HG02870 (cell line): Measurements from ENCODE around the gene PPP4R1.

Experiments
- ATAC-seq: cut with Tn5 transposase; IDR thresholded peaks from one replicate; pipeline ENCODE4 v1.9.1; 2021; ENCODE audit warnings: mild to moderate bottlenecking, moderate library complexity; ENCODE audit not compliant: unreplicated experiment

The PPP4R1 gene

DNA sequence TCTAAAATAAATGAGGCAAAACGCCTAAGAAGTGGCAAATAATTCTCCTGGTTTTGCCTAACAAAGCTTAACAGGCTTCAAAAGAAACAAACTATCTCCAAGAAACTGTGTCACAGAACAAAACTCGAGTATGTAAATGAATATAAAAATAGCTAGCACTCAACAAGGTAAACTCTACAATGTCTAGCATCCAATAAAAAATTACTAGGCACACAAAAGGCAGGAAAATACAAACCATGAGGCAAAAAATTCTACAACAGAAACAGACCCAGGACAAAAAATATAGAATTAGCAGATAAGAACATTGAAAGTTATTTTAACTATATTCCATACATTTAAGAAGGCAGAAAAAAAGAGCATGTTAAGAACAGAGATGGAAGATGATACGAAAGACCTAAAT is 16.8 kb downstream of the PPP4R1 start:
- no peak for ATAC-seq

- ATAC-seq, result no peak
These were observed 17.4 kb downstream of the PPP4R1 start for GRCh38 chr18:9596843-9597526.

- ATAC-seq, result no peak
These were observed 18.1 kb downstream of the PPP4R1 start for GRCh38 chr18:9596226-9596625.

DNA sequence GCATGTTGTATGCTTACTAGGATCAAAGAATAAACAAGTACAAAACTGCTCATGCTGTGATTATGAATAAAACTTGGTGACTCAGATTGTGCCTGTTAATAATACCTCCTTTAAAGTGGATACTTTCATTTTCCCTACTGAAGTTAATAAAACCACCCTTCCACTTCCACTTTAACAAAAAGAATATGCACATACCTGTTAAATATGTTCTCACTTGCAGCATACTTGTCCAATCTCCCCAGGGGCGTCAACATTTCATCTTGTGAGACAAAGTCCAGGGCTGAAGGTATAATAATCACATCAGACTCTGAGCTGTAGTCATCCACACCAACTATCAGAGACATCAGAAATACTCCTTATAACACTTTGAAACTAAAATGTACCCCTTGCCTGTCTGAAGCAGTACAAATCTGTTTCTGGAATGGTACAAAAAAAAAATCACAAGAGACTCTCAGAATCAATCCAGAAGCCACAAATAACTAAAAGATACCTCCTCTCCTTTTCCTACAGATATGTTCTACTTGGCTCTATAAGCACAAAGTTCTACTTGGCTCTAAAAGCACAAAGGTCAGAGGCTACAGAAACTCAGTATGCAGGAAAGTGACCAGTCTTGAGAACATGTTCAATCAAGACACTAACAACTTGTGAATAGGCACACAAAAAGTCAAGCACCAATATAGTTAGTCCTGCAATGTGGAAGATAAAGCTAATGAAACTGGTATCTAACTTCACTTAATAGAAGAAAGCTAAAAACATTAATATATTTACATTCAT is 19.3 kb downstream of the PPP4R1 start:
- peak; percentile 74 for ATAC-seq

DNA sequence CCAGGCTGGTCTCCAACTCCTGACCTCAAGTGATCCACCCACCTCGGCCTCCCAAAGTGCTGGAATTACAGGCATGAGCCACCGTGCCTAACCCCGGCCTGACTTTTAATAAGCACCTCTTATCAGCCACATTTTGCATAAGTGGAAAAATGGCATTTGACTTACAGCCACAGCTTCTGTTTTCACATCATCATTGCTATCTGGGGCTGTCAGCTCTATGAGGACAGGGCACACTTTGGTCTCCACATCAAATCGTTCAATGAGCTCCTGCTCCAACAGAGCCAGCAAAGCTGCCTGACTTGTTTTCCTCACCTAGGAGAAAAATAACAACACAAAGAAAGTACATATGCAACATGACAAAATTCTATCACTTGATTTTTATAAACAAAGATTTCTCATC is 26.4 kb downstream of the PPP4R1 start:
- no peak for ATAC-seq

DNA sequence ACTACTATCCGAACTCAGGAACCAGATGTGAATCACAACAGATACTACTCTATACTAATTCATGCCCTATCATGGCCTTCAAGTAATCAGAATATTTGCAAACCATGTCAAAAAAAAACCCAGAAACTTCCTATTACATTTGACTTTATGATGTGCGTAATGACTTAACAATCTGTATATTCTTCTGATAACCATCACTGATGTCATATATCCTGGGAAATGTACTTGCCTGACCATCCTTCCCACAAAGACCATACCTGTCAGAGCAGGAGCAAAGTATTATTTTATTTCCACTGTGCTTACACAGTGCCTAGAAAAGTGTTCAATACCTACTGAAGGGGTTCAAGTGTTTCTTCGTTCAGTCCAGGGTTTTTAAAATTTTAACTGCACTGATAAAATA is 27.5 kb downstream of the PPP4R1 start:
- no peak for ATAC-seq

DNA sequence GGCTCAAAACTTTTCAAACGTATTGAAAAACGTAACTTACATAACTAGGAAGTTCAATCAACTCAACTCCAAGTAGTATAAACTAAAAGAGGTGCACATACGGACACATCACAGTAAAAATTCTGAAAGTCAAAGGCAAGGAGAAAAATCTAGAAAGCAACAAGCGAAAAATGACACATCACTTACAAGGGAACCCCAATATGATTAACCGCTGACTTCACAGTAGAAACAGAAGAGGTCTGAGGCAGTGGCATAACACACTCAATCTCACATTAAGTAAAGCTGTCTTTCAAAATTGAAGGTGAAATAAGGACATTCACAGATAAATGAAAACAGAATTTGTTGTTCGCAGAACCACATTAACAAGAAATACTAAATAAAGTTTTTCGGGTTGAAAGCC is 32.7 kb downstream of the PPP4R1 start:
- ATAC-seq, result no peak

DNA sequence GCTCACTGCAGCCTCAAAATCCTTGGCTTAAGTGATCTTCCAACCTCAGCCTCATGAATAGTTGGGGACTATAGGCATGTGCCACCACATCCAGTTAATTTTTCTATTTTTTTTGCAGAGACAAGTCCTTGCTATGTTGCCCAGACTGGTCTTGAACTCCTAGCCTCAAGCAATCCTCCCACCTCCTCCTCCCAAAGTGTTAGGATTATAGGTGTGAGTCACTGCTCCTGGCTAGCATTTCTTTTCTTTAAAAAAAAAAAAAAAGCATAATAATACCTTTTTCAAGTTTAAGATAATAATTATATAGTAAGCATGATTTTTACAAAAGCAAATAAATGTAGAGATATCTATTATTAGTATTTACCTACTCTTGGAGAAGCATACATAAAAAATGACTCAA is 36.1 kb downstream of the PPP4R1 start:
- ATAC-seq, result no peak

GRCh38 chr18:9577361-9577760 is 37.0 kb downstream of the PPP4R1 start:
- ATAC-seq, result no peak

DNA sequence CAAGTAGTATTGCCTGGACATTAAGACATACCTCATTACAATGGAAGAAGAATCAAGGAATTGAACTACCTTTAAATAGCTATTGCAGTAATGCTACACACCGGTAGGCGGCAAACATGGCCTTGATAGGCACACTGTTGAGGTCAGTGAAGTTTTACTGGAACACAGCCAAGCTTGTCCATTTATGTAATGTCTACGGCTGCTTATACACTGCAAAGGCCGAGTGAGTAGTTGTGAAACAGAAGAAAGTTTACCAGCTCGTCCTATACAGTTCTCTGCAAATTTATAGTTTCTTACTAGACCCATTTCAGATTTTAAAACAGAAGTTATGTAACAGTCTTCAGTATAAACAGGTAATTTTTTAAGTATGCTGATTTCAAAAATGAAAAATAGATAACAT is 38.8 kb downstream of the PPP4R1 start:
- ATAC-seq, result no peak

DNA sequence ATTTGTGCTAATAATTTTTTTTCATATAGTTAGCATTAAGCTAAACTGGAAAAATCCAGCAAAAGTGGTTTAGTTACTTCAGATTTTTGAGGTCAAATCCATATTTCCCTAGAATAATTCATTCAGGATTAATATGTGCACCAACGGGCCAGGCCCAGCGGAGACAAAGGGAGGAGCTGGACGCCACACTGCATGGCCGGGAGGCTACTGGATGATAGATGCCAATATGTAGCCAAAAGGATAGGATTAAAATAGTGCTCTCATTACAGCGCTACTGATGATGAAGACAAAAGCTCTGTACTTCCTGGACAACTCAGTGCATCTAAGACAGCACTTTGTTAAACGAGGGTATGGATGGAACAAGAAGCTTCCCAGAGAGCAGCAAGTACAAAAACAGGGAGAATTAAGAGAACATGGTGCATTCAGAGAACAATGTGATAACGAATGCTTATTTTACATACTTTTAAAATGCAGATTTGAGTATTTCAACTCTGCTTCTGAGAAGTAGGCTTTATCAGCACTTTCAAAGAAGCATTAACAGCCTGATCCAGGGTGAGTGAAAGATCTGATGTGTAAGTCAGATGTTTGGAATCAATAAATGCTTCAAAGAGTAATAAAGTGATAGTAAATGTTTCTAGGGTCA is 39.8 kb downstream of the PPP4R1 start:
- no peak for ATAC-seq

- ATAC-seq, result no peak
These were observed 42.8 kb downstream of the PPP4R1 start for GRCh38 chr18:9571546-9571945.

GRCh38 chr18:9570255-9570654 is 44.1 kb downstream of the PPP4R1 start:
- ATAC-seq, result no peak

GRCh38 chr18:9569178-9569577 is 45.2 kb downstream of the PPP4R1 start:
- no peak for ATAC-seq

- ATAC-seq, result no peak
These were observed 46.2 kb downstream of the PPP4R1 start for GRCh38 chr18:9568186-9568585.

DNA sequence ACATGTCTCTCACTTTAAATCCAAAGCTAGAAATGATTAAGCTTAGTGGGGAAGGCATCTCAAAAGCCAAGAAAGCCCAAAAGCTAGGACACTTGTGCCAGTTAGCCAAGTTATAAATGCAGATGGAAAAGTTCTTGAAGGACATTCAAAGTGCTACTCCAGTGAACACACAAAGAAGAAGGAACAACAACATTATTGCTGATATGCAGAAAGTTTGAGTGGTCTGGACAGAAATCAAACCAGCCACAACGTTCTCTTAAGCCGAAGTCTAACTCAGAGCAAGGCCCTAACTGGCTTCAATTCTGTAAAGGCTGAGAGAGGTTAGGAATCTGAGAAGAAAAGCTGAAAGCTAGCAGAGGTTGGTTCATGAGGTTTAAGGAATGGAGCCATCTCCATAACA is 49.0 kb downstream of the PPP4R1 start:
- no peak for ATAC-seq

- ATAC-seq, result no peak
These were observed 51.0 kb downstream of the PPP4R1 start for GRCh38 chr18:9563331-9563730.

DNA sequence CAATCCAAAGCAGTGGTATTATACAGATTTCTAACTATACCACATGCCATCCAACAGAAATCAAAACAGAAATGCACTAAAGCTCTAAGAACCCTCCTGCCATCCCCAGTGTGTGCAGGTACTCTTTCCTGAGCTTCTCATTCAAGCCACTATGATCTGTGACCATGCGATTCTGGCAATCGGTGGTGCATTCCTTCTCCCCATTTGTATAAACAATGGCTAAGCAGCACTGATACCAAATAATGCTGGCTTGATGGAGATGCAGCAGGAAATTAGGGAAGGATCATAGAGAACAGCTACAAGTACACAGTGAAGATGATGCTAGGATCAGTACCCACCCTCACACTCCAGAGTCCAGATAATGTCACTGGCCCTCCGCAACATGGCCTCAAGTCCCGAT is 51.8 kb downstream of the PPP4R1 start:
- no peak for ATAC-seq

GRCh38 chr18:9561759-9562158 is 52.6 kb downstream of the PPP4R1 start:
- ATAC-seq, result no peak

DNA sequence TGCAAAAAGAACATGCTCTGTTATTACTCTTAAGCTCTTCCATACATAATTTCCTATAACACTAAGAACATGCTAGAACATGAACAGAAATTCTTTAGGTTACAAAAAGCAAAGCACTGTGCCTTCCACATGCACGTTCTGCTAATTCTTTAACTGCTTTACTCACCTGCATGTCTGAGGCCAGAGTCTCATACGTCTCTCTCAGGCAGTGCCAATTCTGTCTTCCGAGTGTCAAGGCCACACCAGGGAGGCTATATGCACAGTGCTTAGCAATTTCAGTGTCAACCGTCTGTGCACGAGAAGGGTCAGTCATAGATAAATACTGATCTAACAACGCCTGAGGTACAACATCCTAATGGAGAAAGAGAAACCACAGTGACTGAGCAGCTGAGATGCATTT is 55.1 kb downstream of the PPP4R1 start:
- no peak for ATAC-seq

DNA sequence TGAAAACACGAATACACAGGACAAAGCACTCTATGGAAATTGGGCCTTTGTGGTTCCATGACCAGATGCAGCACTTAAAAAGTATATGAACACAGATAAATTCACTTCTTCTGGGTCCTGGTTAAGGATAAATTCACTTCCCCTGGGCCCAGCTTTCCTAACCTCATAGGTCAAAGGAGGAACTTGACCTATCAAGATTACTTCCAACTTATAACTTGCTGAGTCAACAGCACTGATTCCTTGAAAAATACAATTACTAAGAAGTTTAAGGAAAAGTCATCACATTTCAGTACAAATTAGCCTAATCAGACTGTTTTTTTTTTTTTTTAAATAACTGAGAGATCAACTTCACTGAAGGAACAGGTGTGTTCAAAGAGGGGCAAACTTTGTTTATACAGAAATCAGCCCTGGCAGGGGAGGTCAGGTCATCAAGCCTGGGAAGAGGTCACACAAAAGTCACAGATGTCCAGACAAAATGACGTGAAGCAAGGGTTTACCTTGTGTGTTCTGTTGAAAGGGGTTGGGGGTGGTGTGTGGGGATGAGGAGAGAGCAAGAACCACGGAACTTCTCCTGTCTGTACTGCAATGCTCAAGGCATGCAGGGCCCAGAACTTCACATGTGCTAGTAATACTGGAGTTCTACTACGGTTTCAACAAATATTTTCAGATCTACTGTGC is 55.8 kb downstream of the PPP4R1 start:
- ATAC-seq, result no peak
